Lung (tissue), 12 donors: ENCODE results near the gene GPRC5A. TPM values are rescaled to one million over a fixed set of nuclear protein-coding genes. Genes with fewer than 3 reads are reported as not detected.
"Not testable (repeated sequence)": the region's sequence is repeated elsewhere in the genome, so short reads cannot be mapped to it uniquely, and the experiment has no call there.

ENCODE experiments used
- ATAC-seq: fragments of 200-7000 bp; cut with Tn5 transposase; one replicate; pipeline ENCODE4 v1.9.1; 2020; ENCODE audit warnings: moderate number of reproducible peaks; ENCODE audit not compliant: insufficient read depth, low FRiP score
- DNase-seq, 3 donors: peaks; one replicate each; pipeline ENCODE4 v3.0.0-alpha.2; 2013 to 2017
- H3K27ac ChIP-seq, 2 donors: one replicate each; pipeline ENCODE4 v1.5.1; 2013; ENCODE audit warnings: mild to moderate bottlenecking in 2 of 2, moderate library complexity in 2 of 2, control low read depth in 1 of 2, inconsistent platforms in 1 of 2, low read depth in 1 of 2, low read length in 1 of 2
- H3K27me3 ChIP-seq, 3 donors: one replicate each; pipeline ENCODE4 v1.5.1; 2013; ENCODE audit warnings: low read length in 2 of 3; ENCODE audit not compliant: control insufficient read depth in 3 of 3, insufficient read depth in 3 of 3
- H3K36me3 ChIP-seq, 4 donors: one replicate each; pipeline ENCODE4 v1.5.1; 2013; ENCODE audit warnings: low read length in 4 of 4, mild to moderate bottlenecking in 1 of 4, moderate library complexity in 1 of 4; ENCODE audit not compliant: control insufficient read depth in 4 of 4, insufficient read depth in 4 of 4
- H3K4me1 ChIP-seq, 5 donors: one replicate each; pipeline ENCODE4 v1.5.1; 2013; ENCODE audit warnings: low read length in 5 of 5, mild to moderate bottlenecking in 2 of 5, moderate library complexity in 1 of 5; ENCODE audit not compliant: control insufficient read depth in 5 of 5, insufficient read depth in 5 of 5
- H3K4me3 ChIP-seq: one replicate; pipeline ENCODE4 v1.5.1; 2013; ENCODE audit warnings: mild to moderate bottlenecking, control low read depth, moderate library complexity
- H3K9ac ChIP-seq, 2 donors: one replicate each; pipeline ENCODE4 v1.5.1; 2013; ENCODE audit warnings: low read length in 2 of 2, control low read depth in 1 of 2; ENCODE audit not compliant: insufficient read depth in 1 of 2
- H3K9me3 ChIP-seq, 4 donors: one replicate each; pipeline ENCODE4 v1.5.1; 2013; ENCODE audit warnings: low read length in 3 of 4, mild to moderate bottlenecking in 1 of 4, moderate library complexity in 1 of 4; ENCODE audit not compliant: control insufficient read depth in 4 of 4, insufficient read depth in 3 of 4
- WGBS, 2 donors: extraction: QIAGEN DNeasy Blood & Tissue Kit; methylation state at CpG; one replicate each; pipeline ENCODE4 v1.1.7; 2013; 5-methylcytosine and 5-hydroxymethylcytosine counted together
- polyA plus RNA-seq, 2 donors: library from polyadenylated mRNA; stranded (reverse); fragments of 200-250 nt; gene quantifications; one replicate each; pipeline ENCODE4 v1.2.1, GENCODE V29; 2013
- total RNA-seq, 2 donors: library from RNA; depleted of rRNA in 1 of 2; stranded (reverse); fragments of >200 nt in 1 of 2; gene quantifications; one replicate each; pipeline ENCODE4 v1.2.1, GENCODE V29; 2014 to 2021
- TF ChIP-seq, protein P1 (sequence below): IDR thresholded peaks from 2 replicates; pipeline ENCODE4 v1.5.1; 2012; ENCODE audit warnings: mild to moderate bottlenecking; ENCODE audit errors: control extremely low read depth, extremely low read depth
- donor health status: control.
- donor health status: control.
- donor health status: Bipolar disorder and iron deficiency.
- donor health status: healthy.
- donor health status: DM: yes; HTN: yes; CAD: no.

Gene GPRC5A
- total and polyA plus RNA-seq, 4 donors: 117 to 418 (median 172) TPM

DNA sequence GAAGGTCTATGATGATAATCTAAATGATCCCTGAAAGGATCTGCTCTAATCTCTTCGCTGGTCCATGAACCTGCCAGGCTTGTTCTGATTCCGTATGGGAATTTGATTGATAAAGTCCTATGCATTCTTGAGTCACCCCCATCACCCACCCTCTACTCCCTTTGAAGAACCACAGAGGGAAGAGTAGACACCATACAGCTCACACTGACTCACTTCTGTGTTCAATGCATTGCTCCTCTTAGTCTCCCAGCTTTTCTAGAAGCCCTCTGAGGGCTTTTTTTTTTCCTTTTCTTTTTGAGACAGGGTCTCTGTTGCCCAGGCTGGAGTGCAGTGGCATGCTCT is 18.5 kb upstream of the GPRC5A start:
- ATAC-seq (no peak), DNase-seq (no peak)
- no peak overlapping the region for H3K9ac ChIP-seq
- H3K36me3 ChIP-seq: no peaks in the 10 kb centered on the region
- H3K27ac ChIP-seq: no peak overlapping the region
- H3K9me3 ChIP-seq: no peaks in the 10 kb centered on the region
- H3K27me3 ChIP-seq: no peaks in the 10 kb centered on the region
- no peak overlapping the region for H3K4me3 ChIP-seq
- H3K4me1 ChIP-seq: peaks cover 0 to 2% (median 0%) of the 10 kb centered on the region in 5 donors
- TF ChIP-seq, protein P1, sequence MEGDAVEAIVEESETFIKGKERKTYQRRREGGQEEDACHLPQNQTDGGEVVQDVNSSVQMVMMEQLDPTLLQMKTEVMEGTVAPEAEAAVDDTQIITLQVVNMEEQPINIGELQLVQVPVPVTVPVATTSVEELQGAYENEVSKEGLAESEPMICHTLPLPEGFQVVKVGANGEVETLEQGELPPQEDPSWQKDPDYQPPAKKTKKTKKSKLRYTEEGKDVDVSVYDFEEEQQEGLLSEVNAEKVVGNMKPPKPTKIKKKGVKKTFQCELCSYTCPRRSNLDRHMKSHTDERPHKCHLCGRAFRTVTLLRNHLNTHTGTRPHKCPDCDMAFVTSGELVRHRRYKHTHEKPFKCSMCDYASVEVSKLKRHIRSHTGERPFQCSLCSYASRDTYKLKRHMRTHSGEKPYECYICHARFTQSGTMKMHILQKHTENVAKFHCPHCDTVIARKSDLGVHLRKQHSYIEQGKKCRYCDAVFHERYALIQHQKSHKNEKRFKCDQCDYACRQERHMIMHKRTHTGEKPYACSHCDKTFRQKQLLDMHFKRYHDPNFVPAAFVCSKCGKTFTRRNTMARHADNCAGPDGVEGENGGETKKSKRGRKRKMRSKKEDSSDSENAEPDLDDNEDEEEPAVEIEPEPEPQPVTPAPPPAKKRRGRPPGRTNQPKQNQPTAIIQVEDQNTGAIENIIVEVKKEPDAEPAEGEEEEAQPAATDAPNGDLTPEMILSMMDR: no peak
- 81 to 88% methylated on average over 2 of the region's 2 CpGs for WGBS, 2 donors

GRCh38 chr12:12874029-12874428 is 17.3 kb upstream of the GPRC5A start:
- DNase-seq (no peak), ATAC-seq (no peak)
- Histone ChIP-seq H3K27me3 (no peaks in the 10 kb centered on the region), H3K9me3 (no peaks in the 10 kb centered on the region), H3K27ac (no peak overlapping the region), H3K36me3 (no peaks in the 10 kb centered on the region), H3K9ac (no peak overlapping the region), H3K4me1 (peaks cover 0 to 2% (median 0%) of the 10 kb centered on the region in 5 donors), H3K4me3 (no peak overlapping the region)
- TF ChIP-seq, protein P1: no peak
- 67 to 82% methylated on average over 1 of the region's 1 CpG for WGBS, 2 donors

GRCh38 chr12:12875301-12875700 is 16.1 kb upstream of the GPRC5A start:
- H3K27ac ChIP-seq, H3K27me3 ChIP-seq, ATAC-seq, H3K9ac ChIP-seq, DNase-seq, H3K4me3 ChIP-seq, H3K9me3 ChIP-seq, H3K36me3 ChIP-seq, H3K4me1 ChIP-seq: not testable (repeated sequence)
- WGBS, 2 donors: 97 to 98% methylated on average over 10 of the region's 10 CpGs

- 67 to 87% methylated on average over 5 of the region's 5 CpGs for WGBS, 2 donors
- no peak overlapping the region for H3K27ac ChIP-seq
- DNase-seq: no peak
- no peak overlapping the region for H3K4me3 ChIP-seq
- H3K36me3 ChIP-seq: no peaks in the 10 kb centered on the region
- H3K9me3 ChIP-seq: no peaks in the 10 kb centered on the region
- H3K27me3 ChIP-seq: no peaks in the 10 kb centered on the region
- TF ChIP-seq, protein P1: no peak
- no peak for ATAC-seq
- peaks cover 0 to 6% (median 0%) of the 10 kb centered on the region in 5 donors for H3K4me1 ChIP-seq
- H3K9ac ChIP-seq: no peak overlapping the region
Measured at GRCh38 chr12:12877153-12877768, 14.1 kb upstream of the GPRC5A start.
